Measurements from ENCODE around the gene LTB4R2.
"Not testable (repeated sequence)": the region's sequence is repeated elsewhere in the genome, so short reads cannot be mapped to it uniquely, and the experiment has no call there.

DNA sequence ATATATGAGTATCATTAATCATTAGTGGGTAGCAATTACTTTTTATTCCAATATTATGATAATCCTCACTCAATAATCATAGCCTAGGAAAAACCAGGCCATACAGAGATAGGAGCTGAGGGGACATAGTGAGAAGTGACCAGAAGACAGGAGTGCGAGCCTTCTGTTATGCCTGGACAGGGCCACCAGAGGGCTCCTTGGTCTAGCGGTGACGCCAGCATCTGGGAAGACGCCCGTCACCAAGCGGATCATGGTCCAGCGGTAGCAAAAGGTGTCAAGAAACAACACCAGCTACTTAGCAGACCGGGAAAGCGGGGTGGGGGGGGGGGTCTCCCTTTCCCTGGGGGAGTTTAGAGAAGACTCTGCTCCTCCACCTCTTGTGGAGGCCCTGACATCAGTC, 18.0 kb downstream of the LTB4R2 start:
- TF ChIP-seq, protein P1, sequence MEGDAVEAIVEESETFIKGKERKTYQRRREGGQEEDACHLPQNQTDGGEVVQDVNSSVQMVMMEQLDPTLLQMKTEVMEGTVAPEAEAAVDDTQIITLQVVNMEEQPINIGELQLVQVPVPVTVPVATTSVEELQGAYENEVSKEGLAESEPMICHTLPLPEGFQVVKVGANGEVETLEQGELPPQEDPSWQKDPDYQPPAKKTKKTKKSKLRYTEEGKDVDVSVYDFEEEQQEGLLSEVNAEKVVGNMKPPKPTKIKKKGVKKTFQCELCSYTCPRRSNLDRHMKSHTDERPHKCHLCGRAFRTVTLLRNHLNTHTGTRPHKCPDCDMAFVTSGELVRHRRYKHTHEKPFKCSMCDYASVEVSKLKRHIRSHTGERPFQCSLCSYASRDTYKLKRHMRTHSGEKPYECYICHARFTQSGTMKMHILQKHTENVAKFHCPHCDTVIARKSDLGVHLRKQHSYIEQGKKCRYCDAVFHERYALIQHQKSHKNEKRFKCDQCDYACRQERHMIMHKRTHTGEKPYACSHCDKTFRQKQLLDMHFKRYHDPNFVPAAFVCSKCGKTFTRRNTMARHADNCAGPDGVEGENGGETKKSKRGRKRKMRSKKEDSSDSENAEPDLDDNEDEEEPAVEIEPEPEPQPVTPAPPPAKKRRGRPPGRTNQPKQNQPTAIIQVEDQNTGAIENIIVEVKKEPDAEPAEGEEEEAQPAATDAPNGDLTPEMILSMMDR (IDR thresholded peaks at IDR 0.05; ENCODE audit: low read depth, low read length): peak; percentile 31
- not testable (repeated sequence) for TF ChIP-seq EZH2phosphoT487 (IDR thresholded peaks at IDR 0.05; ENCODE audit: low read depth)
